Mesenteric fat pad (tissue), 1 donor: Measurements from ENCODE around the gene LY6G6D. TPM values are rescaled to one million over a fixed set of nuclear protein-coding genes. Genes with fewer than 3 reads are reported as not detected.
A peak's percentile ranks its signal among the peaks of the same experiment; 100 is the strongest.

Experiments
- DNase-seq: peaks from one replicate; pipeline ENCODE4 v3.0.0-alpha.2; 2020; ENCODE audit warnings: low spot score
- long read RNA-seq: library from polyadenylated mRNA; unstranded; transcript quantifications from one replicate; pipeline ENCODE4 v2.0.0, GENCODE V29; 2020
- total RNA-seq: library from RNA; stranded (reverse); fragmentation: NEBNext Ultra II Directional; extraction: Animal tissue kit (Norgen Biotek cat#: 25700); gene quantifications from one replicate; pipeline ENCODE4 v1.2.1, GENCODE V29; 2021
- donor health status: DM: yes; HTN: yes; CAD: no.

LY6G6D gene, protein sequence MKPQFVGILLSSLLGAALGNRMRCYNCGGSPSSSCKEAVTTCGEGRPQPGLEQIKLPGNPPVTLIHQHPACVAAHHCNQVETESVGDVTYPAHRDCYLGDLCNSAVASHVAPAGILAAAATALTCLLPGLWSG
- not detected for total RNA-seq
- long read RNA-seq: 0 reads

DNA sequence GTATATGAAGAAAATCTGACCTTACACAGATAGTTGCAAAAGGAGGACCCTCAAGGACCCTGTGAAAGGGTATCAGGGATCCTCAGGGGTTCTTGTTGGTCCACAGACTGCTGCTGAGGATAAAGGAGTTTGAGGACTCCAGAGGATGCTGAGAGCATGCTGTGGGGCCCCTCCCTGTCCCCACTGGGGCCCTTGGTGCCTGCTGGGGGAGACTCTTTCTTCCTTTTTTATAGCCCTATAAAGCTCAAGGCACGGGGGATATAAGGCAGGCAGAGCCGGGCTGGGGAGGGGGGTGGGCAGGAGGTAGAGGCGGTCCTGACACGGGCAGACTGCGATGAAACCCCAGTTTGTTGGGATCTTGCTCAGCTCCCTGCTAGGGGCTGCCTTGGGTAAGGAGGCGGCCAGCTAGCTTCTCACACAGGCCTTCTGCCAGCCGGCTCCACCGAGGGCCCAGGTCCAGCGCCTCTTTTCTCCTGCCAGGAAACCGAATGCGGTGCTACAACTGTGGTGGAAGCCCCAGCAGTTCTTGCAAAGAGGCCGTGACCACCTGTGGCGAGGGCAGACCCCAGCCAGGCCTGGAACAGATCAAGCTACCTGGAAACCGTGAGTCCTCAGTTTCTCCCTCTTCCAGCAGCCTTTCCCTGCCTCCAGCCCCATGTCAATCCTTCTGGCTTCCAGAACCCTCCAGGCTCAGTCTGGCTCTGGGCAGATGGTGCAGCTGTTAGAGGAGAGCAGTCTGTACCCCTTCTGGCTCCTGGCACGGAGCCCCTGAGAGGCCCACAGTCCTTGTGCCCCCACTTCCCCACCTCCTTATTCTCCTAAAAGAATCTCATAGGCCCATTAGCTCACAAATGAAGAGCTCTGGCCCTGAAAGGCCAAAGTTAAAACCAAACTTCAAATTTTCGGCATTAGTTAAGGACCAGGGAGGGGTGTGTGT lies at the start of gene LY6G6D:
Gene LY6G6D (plus strand): TSS at position 327 of the 937 bp plus-strand sequence. CDS start 8 bp downstream, at position 335.
- no peak for DNase-seq

DNA sequence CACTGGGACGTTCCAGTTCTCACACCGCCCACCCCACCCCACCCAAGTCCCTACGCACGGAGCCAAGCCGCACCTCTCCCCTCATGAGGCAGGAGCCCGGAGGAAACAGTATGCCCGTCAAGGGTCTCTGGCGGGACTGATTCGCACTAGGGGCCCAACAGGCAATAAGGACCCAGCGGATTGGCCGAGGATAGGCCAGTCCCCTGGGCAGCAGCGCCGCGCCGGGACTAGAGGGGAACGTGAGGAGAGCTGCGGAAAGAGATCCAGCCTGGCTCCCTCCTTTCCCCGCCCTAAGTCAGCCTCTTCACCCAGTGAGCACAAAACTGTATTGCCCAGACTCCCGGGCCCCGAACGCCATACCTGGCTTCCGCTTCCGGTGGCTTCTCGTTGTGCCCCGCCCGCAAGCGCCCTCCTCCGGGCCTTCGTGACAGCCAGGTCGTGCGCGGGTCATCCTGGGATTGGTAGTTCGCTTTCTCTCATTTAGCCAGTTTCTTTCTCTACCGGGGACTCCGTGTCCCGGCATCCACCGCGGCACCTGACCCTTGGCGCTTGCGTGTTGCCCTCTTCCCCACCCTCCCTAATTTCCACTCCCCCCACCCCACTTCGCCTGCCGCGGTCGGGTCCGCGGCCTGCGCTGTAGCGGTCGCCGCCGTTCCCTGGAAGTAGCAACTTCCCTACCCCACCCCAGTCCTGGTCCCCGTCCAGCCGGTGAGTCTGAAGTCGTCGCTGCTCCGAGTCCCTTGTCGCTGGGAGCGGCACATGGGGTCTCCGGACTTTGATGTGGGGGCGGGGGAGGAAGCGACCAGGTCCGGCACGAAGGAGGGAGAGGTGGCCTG lies 49.4 kb upstream of the LY6G6D start, which contains the start of gene CSNK2B:
Gene CSNK2B (plus strand): TSS at position 580 of the 836 bp plus-strand sequence. CDS start 752 bp downstream, outside the sequence.
- DNase-seq: peak; percentile 98

DNA sequence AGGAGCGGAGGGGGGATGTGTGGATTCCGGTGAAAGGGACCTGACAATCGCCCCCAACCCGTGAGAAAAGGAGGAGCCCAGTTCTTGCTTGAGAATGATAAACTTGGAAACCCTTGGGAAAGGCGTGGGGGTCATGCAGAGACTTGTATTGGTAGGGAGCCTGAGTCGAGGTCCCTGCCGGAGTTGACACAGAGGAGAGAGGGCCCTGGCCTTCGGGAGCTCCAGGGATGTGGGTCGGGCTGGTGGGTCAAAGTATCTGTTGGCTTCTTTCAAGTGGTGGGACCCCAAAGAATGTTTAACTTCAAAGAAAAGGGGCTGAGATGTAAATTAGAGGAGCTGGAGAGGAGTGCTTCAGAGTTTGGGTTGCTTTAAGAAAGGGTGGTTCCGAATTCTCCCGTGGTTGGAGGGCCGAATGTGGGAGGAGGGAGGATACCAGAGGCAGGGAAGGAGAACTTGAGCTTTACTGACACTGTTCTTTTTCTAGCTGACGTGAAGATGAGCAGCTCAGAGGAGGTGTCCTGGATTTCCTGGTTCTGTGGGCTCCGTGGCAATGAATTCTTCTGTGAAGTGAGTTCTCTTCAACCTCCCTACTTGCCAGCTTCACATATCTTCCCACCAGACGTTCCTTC lies 48.7 kb upstream of the LY6G6D start:
- no peak for DNase-seq

DNA sequence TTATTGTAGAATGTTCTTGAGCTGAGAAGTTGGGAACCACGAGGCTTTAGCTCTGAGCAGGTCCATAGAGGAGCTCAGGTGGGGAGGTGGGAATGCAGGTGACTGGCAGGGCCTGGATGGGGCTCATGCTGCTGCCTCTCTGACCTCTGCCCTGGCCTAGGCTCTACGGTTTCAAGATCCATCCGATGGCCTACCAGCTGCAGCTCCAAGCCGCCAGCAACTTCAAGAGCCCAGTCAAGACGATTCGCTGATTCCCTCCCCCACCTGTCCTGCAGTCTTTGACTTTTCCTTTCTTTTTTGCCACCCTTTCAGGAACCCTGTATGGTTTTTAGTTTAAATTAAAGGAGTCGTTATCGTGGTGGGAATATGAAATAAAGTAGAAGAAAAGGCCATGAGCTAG lies 45.5 kb upstream of the LY6G6D start, which contains the start of gene LY6G5B:
Gene LY6G5B (plus strand): TSS at position 301 of the 400 bp plus-strand sequence. CDS start 975 bp downstream, outside the sequence.
- DNase-seq: no peak

DNA sequence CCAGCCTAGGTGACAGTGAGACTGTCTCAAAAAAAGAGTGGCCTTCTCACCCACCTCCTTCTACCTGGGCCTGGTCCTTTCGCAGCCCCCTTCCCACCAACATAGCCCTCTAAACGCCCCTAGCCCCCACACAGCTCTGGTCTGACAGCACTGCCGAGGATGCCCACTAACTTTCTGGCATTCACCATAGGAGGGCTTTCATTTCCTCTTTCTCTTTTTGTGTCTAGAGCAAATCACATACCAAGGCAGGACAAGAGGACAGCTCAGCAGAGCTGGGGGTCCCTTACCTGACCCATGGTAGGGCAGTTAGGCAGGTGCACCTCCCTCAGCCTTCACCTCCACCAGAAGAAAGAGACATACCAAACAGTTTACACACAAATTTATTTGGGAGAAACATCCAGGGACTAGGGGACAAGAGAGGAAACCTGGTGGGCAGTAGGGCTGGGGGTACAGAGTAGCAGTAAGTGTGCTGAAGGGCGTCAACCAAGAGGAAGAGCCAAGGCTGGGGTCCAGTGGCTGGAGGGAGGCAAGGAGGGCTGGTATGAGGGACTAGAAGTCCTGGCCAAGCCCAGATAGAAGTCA lies 38.7 kb upstream of the LY6G6D start:
- no peak for DNase-seq

DNA sequence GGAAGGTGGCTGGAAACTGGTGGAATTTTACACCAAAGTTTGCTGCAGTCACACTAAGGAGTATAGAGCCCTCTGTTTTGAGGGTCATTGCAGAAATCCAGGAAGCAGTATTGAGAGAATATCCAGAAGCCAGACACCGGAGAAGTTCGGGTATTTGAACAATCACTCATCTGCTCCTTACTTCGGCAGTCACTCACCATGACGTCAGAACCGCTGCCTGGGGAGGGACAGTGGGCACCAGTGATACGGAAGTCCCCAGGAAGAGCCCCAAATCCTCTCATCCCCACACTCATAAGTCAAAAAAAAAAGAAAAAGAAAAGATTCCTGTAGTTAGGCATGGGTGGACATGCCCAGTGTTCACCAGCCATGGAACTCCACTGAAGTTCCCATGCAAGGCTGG lies 38.2 kb upstream of the LY6G6D start:
- DNase-seq: no peak

DNA sequence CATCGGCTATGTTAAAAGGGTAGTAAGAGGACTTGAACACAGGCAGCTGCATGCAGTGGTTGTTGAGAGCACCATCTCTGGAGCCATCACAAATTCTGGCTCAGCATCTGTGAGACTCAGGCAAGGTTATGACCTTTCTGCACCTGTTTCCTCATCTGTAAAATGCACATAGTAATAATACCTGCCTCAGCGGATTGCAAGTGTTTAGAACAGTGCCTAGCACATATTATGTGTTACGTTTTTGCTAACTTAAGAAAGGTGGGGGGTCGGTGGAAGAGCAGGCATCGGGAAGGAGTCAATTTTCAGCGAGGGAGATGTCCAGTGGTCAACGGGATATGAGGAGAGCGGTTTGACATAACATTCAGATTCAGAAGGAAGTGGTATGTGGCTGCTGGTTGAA lies 37.2 kb upstream of the LY6G6D start:
- no peak for DNase-seq

DNA sequence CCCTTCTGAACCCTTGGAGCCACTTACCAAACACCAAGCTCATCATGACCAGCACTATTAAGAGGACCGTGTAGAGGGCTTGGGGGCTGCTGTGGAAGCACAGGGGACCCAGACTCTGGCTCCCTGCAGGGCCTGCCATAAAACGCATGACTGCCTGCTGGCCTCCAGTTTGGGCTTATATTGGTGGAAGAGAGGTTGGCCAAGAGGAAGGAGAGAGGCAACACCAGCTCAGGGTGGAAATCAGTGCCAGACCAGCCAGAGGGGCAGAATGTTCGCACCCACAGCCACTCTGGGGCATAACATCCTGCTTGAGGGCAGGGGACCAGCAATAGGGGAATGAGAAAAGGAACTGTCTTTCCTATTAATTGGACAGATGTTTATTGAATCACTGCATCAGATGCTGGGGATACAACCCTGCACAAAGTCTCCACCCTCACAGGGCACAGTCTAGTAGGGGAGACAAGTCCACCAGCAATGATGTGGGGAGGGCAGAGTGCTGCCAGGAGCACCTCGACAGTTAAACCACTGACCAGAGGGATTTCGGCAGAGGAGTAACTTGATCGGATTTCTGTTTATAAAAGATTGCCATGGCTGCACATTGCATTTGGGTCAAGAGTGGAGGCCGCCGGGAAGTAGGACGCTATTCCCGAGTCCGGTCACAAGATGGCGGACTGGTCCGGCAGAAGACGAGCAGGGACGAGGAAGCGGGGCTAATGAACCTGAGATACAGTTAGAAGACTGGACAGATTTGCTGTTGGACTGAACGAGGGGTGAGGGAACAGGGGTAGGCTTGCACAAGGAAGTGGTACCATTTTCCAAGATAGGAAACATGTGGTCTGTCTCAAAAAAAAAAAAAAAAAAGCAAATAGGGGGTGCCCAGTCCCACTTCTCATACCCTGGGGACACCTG lies 34.7 kb upstream of the LY6G6D start, which contains the start of gene LY6G5C:
Gene LY6G5C (minus strand): TSS at position 842 of the 909 bp plus-strand sequence. CDS start 694 bp downstream, at position 148.
- no peak for DNase-seq

DNA sequence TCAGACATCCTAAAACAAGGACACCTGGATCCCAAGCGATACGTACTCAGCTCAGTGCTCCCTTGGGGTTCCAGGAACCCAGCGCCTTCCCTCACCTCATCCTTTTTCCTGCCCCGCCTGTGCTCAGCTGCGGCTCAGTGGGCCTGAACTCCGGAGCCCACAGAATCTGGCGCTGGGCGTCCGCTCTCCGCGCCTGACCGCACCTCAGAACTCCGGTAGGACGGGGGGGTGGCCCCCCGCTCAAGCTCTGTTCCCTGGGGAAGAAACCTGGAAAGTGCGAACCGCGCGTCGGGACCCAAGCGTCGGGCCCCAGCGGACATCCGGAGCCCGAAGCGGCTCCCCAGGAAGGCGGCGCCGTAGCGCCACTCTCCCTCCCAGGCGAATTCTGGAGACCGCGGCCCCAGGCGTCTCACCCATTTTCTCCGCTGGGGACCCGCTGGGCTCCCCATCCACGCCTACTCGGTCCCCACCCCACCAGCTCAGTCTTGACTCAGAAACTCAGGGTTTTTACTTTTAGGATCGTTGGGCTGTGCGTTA lies 33.9 kb upstream of the LY6G6D start:
- DNase-seq: peak; percentile 91

DNA sequence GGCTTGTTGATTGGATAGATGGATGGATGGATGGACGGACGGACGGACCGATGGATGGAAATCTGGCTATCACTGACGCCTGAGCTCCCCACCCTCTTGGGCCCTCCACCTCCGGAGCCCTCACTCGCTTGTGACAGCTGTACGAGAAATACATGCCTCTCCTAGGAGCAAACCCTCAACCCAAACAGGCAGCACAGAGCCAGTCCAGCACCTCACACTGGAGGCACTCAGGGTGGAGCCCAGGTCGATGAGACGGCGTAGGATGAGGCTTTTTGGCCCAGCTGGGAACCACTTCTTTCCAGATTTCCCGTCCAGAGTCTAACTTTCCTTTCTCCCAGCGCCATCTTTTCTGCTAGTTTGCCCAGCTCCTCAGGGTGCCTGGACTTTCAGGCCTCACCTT lies 31.6 kb upstream of the LY6G6D start:
- DNase-seq: no peak

DNA sequence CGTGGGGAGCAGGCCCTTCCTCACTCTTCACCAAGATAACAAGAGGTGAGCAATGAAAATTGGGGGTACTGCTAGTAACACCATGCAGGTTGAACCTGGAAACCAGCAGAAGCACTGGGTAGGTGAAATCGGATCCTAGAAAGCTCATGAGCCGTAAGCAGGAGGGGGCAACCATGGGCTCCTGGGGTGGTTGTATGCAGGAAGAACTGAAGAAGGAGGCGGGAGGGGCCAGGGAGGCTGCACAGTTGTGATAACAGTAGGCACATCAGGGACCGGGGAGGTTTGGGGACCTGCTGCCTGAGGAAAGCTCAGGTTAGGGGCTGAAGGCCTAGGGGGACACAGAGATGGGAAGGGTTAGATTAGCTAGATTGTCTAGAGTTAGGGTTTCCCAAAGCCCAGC lies 28.7 kb upstream of the LY6G6D start:
- DNase-seq: no peak

DNA sequence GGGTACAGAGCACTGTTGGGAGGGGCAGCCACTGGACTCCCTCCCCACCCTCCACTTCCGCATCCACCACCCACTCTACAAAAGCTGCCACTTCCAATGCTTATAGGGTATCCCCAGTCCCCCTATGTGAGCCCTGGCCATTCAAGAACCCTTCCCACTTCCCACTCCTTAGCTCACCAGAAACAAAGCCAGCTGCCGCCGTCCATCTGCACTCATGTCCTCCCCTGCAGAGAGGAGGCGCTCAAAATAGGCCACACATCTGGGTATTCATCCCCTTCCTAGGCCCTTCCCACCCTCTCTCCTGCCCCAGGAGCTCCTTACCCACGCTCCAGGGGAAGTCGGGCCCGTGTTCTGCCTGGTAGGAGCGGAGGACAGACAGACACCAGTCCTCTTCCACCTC lies 27.8 kb upstream of the LY6G6D start:
- DNase-seq: no peak

DNA sequence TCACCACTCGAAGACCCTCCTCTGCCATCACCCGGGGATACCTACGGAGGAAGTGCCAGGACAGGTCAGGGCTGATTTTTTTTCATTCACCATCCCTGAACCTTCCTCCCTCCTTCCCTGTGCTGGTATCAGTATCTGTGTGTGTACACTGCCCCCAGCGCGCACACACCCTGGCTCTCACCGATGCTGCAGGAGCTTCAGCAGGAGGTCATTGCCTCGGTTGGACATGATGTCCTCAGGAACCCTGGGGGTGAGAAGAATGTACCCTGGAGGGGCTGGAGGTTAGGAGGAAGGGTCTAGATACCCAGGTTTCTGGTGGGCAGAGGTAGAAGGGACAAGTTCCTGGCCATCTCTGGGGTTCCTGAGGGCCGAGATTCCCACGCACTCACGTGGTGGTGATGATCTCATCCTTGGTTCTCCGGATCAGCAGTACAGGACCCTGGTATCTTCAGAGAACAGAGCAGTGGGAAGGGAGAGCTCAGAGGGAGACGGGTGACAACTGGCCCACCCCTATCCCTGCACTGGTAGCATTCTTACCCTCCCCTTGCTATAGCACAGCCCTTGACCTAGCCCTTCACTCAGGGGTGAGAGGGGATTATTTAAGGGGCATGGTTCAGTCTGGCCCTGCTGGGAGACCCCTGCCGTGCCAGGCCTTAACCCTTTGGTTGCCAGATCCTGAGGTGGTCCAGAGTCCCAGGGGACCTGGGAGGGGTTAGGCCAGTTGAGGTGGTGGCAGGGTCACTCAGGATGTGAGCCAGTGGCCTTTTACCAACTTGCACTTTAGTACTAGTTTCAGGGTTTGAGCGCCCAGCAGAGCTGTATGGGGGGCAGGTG lies 27.1 kb upstream of the LY6G6D start:
- DNase-seq: no peak

DNA sequence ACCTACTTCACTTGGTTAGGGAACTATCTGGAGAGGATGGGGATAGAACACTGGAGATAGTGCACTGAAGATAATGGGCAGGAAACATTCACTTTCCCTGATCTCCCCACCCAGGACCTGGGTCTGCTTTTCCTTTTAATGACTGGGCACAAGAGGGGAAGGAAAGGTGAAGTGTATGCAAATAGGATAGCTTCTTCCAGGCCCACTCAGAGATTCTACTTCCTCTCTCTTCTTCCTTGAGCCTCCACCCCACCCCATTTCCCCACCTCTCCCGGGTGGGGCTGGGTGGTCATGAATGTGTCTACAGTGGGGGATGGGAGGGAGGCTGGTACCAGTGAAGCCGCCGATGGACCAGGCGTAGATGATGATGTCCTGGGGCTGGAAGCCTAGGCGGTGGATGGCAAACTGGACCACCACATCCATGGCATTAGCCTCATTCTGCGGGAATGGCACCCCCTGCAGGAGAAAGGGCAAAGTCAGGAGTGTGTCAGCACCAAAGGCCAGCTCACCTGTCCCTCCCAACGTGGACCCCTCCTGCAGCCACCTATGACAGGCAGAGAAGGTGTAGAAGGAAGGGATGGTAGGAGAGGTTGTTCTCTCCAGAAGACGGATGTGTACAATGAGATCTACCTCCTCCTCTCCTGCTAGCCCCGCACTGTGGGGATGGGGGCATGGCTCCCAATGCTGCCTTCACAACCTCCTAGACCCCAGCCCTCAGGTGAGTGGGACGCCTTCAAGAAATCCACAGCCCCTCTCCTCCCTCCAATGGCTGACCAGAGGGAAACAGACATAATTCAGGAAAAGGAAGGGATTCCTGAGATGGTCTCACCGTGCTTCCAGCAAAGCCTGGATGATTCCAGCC lies 25.7 kb upstream of the LY6G6D start:
- no peak for DNase-seq

DNA sequence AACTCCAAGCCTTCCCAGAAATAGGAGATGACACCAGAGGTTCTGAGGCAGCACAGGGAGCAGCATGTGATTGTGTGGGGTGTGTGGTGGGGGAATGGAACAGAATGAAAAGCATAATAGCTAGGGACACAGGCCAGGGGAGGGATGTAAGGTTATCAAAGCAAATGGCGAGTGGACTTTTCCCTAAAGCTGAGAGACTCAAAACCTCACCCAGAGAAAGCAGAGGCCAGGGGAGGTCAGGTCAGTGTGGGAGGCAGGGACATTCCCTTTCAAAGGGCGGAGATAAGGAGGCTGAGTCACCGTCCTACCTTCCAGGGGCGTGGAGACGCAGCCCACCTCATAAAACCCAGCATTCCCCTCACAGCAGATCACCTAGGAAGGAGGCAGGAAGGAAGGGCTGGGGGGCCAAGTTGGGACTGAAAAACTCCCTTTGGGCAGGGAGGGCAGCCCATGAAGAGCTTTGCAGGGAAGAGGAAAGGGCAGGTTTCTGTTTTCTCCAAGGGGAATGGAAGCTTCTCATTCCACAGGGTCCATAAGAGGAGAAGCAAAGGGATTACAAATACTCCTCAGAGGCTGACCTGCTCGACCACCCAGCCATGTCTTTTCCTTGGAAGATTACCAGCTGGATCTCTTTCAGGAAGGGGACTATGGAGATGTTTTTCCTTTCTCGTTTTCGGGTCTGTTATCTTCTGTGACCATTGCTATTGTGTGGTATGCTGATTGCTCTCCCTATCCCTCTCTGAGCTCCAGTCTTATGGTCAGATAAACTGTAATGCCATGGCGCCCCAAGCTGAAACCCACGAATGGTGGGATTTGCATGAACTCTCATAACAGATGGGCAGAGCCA lies 24.7 kb upstream of the LY6G6D start:
- no peak for DNase-seq

DNA sequence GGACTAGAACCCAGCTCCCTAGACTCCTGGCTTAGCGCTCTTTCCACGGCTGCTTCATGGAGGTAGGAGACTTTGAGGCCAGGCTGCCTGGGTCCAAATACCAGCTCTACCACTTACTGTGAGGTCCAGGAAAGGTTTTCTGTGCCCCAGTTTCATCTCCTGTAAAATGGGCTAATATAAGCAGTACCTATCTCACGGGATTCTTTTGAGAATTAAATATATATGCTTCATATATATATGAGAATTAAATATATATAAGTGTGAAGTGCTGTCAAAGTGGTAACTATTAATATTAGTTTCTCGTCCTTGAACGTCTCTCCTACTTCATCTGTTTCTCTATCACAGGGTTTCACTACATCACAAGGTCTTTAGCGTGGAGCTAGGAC lies 24.1 kb upstream of the LY6G6D start:
- DNase-seq: no peak
